Urothelium cell line (cell line): ENCODE data around the gene MARVELD1.
"Not testable (repeated sequence)": the region's sequence is repeated elsewhere in the genome, so short reads cannot be mapped to it uniquely, and the experiment has no call there.

Source experiments
- DNase-seq: peaks from one replicate; pipeline ENCODE4 v3.0.0; 2011; ENCODE audit warnings: low spot score, mixed read lengths
- FAIRE-seq: peaks from 2 replicates; lab custom pipeline; 2011; peaks lifted over from hg19 to GRCh38; lab: Jason Lieb, UNC

The MARVELD1 gene

DNA sequence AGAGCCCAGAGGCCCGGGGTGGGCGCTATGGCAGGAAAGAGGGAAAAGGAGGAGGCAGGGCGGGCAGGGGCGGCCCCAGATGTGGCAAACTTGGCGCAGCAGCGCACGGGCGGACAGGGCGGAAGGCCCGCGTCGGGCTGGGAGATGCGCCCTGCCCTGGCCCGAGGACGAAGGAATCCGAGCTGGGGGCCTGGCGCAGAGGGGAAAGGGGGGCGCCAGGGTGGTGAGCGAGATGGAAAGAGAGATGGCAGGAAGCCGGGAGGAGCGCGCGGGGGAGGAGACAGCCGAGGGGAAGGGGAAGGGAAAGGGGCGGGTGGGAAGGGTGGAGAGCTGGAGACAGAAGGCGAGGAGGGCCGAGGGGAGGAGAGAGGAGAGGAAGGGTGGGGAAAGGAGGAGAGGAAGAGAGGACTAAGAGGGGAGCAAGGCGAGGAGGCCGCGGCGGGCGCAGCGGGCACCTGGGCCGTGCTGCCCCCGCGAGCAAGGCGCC lies at the start of gene MARVELD1:
Gene MARVELD1 (plus strand): TSS at position 392 of the 487 bp plus-strand sequence. CDS start 147 bp downstream, outside the sequence.
- FAIRE-seq, result no peak
- DNase-seq, result peak; percentile 80

GRCh38 chr10:97664282-97664850 lies 49.2 kb upstream of the MARVELD1 start:
- no peak for DNase-seq
- FAIRE-seq, result no peak

GRCh38 chr10:97666992-97667391 lies 46.5 kb upstream of the MARVELD1 start:
- DNase-seq, result no peak

DNA sequence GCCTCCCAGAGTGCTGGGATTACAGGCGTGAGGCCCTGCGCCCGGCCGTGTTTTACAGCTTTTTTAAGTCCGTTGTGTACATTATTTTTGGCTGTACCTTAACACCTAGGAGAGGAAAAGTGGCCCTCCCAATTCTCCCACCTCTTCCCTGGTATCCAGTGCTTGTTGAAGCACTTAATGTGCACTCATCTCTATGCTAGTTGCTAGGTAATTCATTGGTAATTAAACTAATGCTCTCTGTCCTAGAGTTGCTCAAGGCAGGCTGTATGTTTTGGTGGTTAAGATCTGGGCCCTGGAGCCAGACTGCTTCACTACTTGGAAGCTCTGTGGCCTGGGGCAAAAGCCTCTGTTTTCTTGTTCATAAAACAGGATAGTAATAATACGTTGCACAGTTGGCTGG lies 46.1 kb upstream of the MARVELD1 start:
- DNase-seq, result no peak
- no peak for FAIRE-seq

More at GRCh38 chr10:97666992-97667391, 46.5 kb upstream of the MARVELD1 start:
- no peak for FAIRE-seq

DNA sequence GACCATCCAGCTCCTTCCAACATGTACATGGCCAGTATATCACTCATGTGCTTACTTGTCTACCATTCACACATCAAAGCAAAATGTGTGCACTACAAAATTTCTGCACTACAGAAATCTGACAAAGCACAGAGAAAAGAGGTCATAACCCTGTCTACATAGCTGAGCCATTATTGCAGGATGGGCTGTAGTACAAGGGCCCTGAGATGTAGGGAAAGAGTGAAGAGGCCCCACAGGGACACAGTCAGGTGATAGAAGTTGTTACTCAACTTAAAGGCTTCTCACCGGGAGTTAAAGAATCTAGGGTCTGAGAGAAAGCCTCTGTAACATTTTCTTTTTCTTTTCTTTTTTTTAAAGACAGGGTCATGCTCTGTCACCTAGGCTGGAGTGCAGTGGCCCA lies 44.0 kb upstream of the MARVELD1 start:
- no peak for FAIRE-seq
- DNase-seq, result no peak

GRCh38 chr10:97673736-97674525 lies 39.6 kb upstream of the MARVELD1 start:
- FAIRE-seq, result no peak
- DNase-seq, result peak; percentile 29

GRCh38 chr10:97675222-97675621 lies 38.3 kb upstream of the MARVELD1 start:
- DNase-seq, result no peak
- FAIRE-seq, result no peak

DNA sequence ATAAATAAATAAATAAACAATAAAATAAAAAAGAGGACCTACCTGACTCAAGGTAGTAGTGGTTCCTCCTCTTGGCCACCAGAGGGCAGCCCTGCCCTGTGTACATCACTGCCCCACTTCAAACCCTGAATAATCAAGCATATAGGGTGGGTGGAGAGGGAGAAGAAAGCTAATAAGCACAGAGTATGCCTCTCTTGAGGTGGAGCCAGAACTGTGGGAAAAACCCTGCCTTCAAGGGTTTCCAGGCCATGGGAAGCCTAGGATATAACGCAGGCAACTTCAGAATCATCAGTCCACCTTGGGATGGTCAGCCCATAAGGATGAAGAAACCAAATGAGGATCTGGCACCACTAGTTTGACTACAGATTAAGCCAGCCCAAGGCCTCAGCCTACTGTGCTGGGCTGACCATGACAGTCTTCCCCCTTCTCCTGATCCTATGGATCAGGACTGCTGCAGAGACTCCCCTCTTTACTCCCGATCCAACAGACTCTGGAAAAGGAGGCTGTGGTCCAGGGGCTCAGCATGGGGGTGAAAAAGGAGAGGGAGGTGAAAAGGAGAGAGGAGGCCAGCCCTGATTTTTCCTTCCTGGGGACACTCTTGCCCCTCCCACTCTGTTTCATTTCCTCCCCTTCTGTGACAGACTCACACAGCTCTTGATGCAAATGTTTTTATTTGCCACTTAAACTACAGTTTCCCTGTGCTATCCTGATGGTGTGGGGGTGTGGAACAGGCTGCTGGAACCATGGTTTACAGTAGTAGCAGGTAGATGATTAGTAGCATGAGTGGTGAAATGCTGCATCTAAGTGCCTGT lies 36.6 kb upstream of the MARVELD1 start:
- DNase-seq (peak; percentile 65), FAIRE-seq (no peak)

GRCh38 chr10:97679594-97679993 lies 33.9 kb upstream of the MARVELD1 start:
- DNase-seq (no peak), FAIRE-seq (no peak)

GRCh38 chr10:97682042-97682441 lies 31.5 kb upstream of the MARVELD1 start:
- FAIRE-seq (no peak), DNase-seq (no peak)

GRCh38 chr10:97683556-97684367 lies 29.8 kb upstream of the MARVELD1 start:
- no peak for DNase-seq
- no peak for FAIRE-seq

DNA sequence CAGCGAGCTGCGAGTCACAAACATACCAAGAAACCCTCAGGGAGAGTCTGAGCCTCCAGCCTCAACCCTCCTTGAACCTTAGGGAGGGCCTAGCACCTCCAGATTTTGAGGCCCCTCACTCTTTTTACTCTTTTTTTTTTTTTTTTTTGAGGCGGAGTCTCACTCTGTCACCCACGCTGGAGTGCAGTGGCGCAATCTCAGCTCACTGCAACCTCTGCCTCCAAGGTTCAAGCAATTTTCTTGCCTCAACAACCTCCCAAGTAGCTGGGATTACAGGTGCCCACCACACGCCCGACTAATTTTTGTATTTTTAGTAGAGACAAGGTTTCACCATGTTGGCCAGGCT lies 29.2 kb upstream of the MARVELD1 start:
- FAIRE-seq, DNase-seq: not testable (repeated sequence)

DNA sequence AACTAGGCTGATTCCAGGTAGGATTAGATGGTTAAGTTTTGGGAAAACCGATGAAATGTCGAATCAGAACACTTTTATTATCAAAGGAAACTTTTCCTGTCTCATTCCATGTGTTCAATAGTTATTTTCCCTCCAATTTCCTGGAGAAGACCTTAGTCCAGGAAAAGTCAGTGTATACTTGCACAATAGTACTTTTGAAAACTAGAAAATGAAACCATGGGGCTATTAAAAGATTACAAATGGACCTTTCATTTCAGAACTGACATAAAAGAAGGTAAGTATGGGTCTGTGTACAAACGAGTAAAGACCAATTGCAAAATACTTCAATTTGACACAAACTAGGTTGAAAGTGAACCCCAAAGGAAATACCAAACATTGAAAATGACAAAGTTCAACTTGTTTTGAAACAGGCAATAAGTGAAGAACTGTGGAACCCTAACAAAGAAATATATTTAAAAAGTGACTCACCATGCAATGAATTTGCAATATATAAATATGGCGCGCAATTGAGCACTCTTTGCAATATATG lies 28.6 kb upstream of the MARVELD1 start:
- DNase-seq (no peak), FAIRE-seq (no peak)

GRCh38 chr10:97685395-97685958 lies 28.1 kb upstream of the MARVELD1 start:
- FAIRE-seq (no peak), DNase-seq (peak; percentile 51)

DNA sequence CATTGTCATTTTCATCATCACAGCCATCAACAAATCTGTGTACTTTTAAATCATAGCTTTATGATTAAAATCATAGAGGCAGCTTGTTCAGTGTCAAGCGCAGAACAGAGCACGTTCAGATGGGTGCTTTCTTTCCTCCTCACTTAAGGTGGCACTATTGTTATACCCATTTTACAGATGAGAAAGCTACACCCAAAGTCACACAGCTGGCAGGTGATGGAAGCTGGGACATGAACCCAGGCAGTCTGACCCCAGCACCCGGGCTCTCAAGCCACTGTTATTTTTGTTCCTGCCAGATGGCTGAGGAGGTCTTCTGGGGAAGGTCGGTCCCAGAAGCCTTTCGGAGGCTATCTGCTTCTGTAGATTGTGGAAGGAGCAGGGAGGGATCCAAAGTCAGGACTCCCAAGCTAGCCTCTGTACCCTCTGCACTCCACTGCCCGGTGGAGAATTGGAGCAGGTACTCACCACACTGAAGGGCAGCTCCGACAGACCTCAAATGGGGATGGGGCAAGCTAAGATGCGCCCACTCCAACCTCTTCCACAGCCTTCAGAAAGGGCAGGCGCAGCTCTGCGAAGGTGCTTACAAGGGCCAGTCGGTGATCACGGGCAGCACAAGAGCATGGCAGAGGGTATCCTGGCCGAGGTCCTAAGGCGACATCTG lies 27.1 kb upstream of the MARVELD1 start:
- DNase-seq (no peak), FAIRE-seq (no peak)

GRCh38 chr10:97686962-97687784 lies 26.4 kb upstream of the MARVELD1 start, which contains the start of gene AVPI1:
Gene AVPI1 (minus strand): TSS chr10:97687241. CDS start chr10:97679905, 7,336 bp downstream.
- FAIRE-seq (peak; percentile 5), DNase-seq (peak; percentile 95)

GRCh38 chr10:97687785-97688781 lies 25.4 kb upstream of the MARVELD1 start:
- FAIRE-seq (no peak), DNase-seq (no peak)
